ENCODE data around the gene C20orf144. TPM values are rescaled to one million over a fixed set of nuclear protein-coding genes. Genes with fewer than 3 reads are reported as not detected.
A peak's percentile ranks its signal among the peaks of the same experiment; 100 is the strongest.

C20orf144 gene
- total and polyA plus RNA-seq, 9 of the 15 experiments (the other 6 are each of a cell fraction or from before 2014, with no cell fraction given), result 0.04 to 0.23 (median 0.11) TPM; not detected in 2

DNA sequence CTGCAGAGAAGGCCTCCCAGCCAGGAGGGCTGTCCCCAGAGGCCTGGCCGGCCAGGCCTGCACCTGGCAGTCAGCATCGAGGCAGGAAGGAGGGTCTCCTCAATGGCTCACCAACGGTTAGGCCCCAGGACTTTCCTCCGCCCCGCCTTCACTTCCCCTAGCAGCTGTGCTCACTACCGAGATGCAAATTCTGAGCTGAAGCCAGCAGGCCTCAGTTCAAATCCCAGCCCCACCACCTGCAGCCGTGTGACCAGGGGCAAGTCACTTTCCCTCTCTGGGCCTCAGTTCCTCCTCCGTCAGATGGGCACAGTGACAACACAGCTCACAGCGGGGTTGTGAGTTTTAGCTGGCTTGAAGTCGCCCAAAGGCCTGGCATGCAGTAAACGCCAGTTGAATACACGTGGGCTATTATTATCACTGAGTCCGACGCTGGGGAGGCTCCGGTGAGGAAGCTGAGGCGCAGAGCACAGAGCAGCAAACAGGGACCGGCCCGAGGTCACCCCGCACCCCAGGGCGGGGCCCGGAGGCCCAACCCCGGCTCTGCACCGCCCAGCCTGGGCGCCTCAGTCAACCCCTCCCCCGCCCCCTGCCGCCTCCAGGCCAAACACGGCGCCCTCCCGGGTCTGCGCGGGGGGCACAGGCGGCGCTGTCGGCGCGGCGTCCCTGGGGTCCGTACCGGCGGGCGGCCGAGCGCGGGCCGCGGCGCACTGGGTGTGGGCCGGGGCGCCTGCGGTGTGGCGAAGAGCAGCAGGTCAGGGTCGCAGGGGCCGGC lies 23.4 kb downstream of the C20orf144 start (continued):
- TF ChIP-seq SIN3A (IDR thresholded peaks at IDR 0.05; ENCODE audit: borderline replicate concordance in 2 of 2, control insufficient read depth in 1 of 2, low read depth in 2 of 2, low read length in 2 of 2) (peak; percentile 65 to 77; a peak in 2 of 4 replicates), COPS2 (conservative IDR thresholded peaks at IDR 0.05) (no peak), ZNF263 (CRISPR knock-in tag; IDR thresholded peaks at IDR 0.05; ENCODE audit: borderline replicate concordance) (0 out of 2 replicates have a peak, but pooled peaks have one; percentile 34), NUFIP1 (IDR thresholded peaks at IDR 0.05; ENCODE audit: partially characterized antibody) (no peak), HNRNPUL1 (IDR thresholded peaks at IDR 0.05; ENCODE audit: low read length) (no peak), ELF1 (tag; IDR thresholded peaks at IDR 0.05) (no peak), EGR1 (conservative IDR thresholded peaks at IDR 0.05) (0 out of 2 replicates have a peak, but pooled peaks have one; percentile 9), PHF8 (IDR thresholded peaks at IDR 0.05; ENCODE audit: borderline replicate concordance, low read length) (peak; percentile 48; the same call in 1 of the 2 replicates)
- TF ChIP-seq, protein P1, sequence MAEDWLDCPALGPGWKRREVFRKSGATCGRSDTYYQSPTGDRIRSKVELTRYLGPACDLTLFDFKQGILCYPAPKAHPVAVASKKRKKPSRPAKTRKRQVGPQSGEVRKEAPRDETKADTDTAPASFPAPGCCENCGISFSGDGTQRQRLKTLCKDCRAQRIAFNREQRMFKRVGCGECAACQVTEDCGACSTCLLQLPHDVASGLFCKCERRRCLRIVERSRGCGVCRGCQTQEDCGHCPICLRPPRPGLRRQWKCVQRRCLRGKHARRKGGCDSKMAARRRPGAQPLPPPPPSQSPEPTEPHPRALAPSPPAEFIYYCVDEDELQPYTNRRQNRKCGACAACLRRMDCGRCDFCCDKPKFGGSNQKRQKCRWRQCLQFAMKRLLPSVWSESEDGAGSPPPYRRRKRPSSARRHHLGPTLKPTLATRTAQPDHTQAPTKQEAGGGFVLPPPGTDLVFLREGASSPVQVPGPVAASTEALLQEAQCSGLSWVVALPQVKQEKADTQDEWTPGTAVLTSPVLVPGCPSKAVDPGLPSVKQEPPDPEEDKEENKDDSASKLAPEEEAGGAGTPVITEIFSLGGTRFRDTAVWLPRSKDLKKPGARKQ (CRISPR knock-in tag; IDR thresholded peaks at IDR 0.05), result no peak
- TF ChIP-seq, protein P2, sequence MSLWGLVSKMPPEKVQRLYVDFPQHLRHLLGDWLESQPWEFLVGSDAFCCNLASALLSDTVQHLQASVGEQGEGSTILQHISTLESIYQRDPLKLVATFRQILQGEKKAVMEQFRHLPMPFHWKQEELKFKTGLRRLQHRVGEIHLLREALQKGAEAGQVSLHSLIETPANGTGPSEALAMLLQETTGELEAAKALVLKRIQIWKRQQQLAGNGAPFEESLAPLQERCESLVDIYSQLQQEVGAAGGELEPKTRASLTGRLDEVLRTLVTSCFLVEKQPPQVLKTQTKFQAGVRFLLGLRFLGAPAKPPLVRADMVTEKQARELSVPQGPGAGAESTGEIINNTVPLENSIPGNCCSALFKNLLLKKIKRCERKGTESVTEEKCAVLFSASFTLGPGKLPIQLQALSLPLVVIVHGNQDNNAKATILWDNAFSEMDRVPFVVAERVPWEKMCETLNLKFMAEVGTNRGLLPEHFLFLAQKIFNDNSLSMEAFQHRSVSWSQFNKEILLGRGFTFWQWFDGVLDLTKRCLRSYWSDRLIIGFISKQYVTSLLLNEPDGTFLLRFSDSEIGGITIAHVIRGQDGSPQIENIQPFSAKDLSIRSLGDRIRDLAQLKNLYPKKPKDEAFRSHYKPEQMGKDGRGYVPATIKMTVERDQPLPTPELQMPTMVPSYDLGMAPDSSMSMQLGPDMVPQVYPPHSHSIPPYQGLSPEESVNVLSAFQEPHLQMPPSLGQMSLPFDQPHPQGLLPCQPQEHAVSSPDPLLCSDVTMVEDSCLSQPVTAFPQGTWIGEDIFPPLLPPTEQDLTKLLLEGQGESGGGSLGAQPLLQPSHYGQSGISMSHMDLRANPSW (CRISPR knock-in tag; IDR thresholded peaks at IDR 0.05), result no peak
- TF ChIP-seq, protein P3, sequence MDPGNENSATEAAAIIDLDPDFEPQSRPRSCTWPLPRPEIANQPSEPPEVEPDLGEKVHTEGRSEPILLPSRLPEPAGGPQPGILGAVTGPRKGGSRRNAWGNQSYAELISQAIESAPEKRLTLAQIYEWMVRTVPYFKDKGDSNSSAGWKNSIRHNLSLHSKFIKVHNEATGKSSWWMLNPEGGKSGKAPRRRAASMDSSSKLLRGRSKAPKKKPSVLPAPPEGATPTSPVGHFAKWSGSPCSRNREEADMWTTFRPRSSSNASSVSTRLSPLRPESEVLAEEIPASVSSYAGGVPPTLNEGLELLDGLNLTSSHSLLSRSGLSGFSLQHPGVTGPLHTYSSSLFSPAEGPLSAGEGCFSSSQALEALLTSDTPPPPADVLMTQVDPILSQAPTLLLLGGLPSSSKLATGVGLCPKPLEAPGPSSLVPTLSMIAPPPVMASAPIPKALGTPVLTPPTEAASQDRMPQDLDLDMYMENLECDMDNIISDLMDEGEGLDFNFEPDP (CRISPR knock-in tag; IDR thresholded peaks at IDR 0.05), result no peak

All from K562 (cell line).